AG09319 (cell line): Measurements from ENCODE around the gene FAM47C.

Source experiments
- DNase-seq: peaks from one replicate; pipeline ENCODE4 v3.0.0-alpha.2; 2010; ENCODE audit warnings: low read depth; ENCODE audit errors: extremely low read depth
- CTCF ChIP-seq: IDR thresholded peaks from 2 replicates; pipeline ENCODE4 v1.5.1; 2011; ENCODE audit warnings: low read depth, mild to moderate bottlenecking, inconsistent platforms, low read length, moderate library complexity

The FAM47C gene

DNA sequence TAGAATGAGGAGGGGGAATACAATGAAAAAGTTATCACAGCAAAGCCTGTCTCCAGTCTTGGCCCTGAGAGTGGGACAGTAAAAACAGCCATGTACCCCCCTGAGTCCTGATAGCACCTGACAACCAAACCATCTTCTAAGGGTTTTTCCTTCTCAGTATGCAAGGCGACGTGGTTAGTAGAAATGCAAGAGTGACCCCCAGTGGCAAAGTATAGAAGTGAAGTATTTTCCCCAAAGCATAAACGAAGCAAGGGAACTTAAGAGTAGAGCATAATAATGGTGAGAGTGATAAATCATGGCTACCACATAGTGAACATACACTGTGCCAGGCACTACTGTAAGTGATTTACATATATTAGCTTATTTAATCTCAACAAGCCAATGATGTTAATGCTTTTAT lies 52.8 kb downstream of the FAM47C start:
- peak; percentile 49 for TF ChIP-seq CTCF
- no peak for DNase-seq
